Activated CD4-positive, alpha-beta T cell treated with anti-CD3 and anti-CD28 coated beads, Interleukin-2, amount 10 ng/mL, durations not matched to agents 7 days and 5 days (primary cell): Measurements from ENCODE around the gene METTL26. TPM values are rescaled to one million over a fixed set of nuclear protein-coding genes. Genes with fewer than 3 reads are reported as not detected.
A peak's percentile ranks its signal among the peaks of the same experiment; 100 is the strongest.

Experiments used
- CTCF ChIA-PET: fragments of 350-600 bp; sonication (Branson Sonifier 250); formaldehyde crosslinking; loops from one replicate; lab custom pipeline; 2021; ENCODE audit warnings: antibody characterized with exemption; lab: Charles Lee
- POLR2A ChIA-PET: fragments of 350-600 bp; sonication (Branson Sonifier 250); formaldehyde crosslinking; loops from one replicate; lab custom pipeline; 2021; ENCODE audit warnings: antibody characterized with exemption; lab: Charles Lee
- DNase-seq: peaks from one replicate; pipeline ENCODE4 v3.0.0-alpha.2; 2020
- H3K27ac Mint-ChIP-seq: one replicate; pipeline ENCODE4 v1.8.0; 2021; ENCODE audit warnings: mild to moderate bottlenecking, moderate library complexity, mixed read lengths
- H3K27me3 Mint-ChIP-seq: one replicate; pipeline ENCODE4 v1.8.0; 2021; ENCODE audit warnings: mixed read lengths
- H3K36me3 Mint-ChIP-seq: one replicate; pipeline ENCODE4 v1.8.0; 2021; ENCODE audit warnings: low read depth, mixed read lengths
- H3K4me1 Mint-ChIP-seq: one replicate; pipeline ENCODE4 v1.8.0; 2021; ENCODE audit warnings: mixed read lengths
- H3K4me3 Mint-ChIP-seq: one replicate; pipeline ENCODE4 v1.8.0; 2021; ENCODE audit warnings: mild to moderate bottlenecking, moderate library complexity, mixed read lengths
- H3K9me3 Mint-ChIP-seq: one replicate; pipeline ENCODE4 v1.8.0; 2021; ENCODE audit warnings: mixed read lengths
- total RNA-seq, 2 experiments: library from RNA; stranded (reverse); gene quantifications; one replicate each; pipeline ENCODE4 v1.2.3, GENCODE V29; 2021

METTL26 gene
- 10 to 100 TPM; 63.7 to 78.0 TPM for total RNA-seq

DNA sequence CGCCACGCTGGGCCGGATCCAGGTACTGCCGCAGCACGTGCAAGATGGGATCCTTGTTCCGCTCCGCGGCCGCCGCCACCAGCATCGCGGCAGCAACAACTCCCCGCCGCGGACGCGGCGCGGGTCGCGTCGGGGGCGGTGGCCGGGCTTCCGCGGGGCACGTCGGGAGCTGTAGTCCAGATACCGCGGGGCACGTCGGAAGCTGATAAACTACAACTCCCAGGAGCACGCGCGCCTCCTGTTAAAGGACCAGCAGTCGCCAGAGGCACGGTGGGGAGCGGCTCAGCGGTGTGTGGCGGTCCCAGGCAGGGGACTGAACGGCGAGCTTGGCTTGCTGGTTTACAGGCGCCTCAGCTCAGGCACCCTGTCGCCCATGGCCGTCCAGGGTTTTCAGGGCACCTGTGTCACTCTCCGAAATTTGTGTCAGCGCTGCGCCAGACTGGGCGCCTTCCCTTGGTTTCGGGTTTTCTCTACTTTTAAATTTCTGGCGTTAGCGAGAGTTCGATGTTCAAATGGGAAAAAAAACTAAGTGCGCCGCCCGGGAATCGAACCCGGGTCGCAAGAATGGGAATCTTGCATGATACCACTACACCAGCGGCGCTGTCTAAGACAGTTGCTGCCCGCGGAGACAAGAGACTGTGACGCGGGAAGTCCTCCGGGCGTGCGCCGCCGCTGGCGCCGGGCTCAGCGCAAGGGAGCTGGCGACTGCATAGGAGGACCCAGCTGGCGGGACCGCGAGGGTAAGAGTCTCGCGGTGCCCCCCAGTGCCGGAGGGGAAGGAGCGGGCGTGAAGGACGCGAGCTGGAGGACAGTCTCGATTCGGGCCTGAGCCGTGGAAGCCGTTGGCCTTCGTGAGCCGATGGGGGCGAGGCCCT is at the start of gene METTL26:
METTL26 (minus strand) TSS at position 100 of the 875 bp plus-strand sequence; CDS start at position 85, 15 bp downstream.
- ChIA-PET POLR2A (interaction anchor here (0.7 to 0.8 kb wide), 4 partner anchors 48 to 1070 kb away, joined by 3 to 5 read pairs (median 3); partner anchors contain the start of gene MAPK8IP3), CTCF (interaction anchor here (0.9 to 1.7 kb wide), 8 partner anchors 10 to 105 kb away, joined by 3 to 7 read pairs (median 4); partner anchors contain the start of genes CIAO3, RHBDL1 and WDR90)
- peak; percentile 95 for DNase-seq

DNA sequence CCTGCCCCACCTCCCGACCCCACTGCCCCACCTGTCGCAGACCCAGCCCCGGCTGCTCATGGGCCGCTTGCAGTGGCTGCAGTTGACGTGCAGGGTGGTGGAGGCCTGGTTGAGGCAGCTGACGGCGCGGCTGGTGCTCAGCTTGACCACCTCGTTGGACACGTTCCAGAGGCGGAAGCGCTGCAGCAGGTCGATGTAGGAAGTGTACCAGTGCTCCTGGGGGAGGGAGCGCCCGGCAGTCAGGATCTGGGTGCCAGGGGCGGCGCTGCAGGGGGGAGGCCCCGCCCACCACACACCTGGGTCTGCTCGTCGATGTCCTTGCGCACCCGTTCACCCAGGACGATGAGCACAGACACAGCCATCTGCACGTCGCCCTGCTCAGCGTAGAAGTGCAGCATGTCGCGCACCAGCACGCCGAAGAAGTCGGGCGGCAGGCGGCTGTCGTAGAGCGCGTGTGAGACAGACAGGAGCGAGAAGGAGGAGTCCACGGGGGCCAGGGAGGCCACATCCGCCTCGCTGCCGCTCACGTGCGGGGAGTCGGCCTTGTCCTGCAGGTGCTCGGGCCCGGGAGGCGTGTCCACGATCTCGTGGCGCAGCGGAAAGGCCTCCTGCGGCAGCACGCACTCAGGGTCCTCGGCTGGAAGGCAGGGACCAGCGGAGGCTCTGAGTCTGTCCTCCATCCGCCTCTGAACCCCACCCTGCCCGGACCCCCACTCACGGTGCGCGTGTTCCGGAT is 49.0 kb upstream of the METTL26 start:
- peaks cover 18% of the 10 kb centered on the region for H3K36me3 Mint-ChIP-seq
- no peak overlapping the region for H3K4me3 Mint-ChIP-seq
- POLR2A ChIA-PET, result interaction anchor here (0.6 kb wide), 1 partner anchor 154 kb away, joined by 3 read pairs; no protein-coding TSS in a partner anchor
- no peaks in the 10 kb centered on the region for H3K27me3 Mint-ChIP-seq
- no peaks in the 10 kb centered on the region for H3K9me3 Mint-ChIP-seq
- DNase-seq, result no peak
- H3K27ac Mint-ChIP-seq, result no peak overlapping the region
- H3K4me1 Mint-ChIP-seq, result peaks cover 49% of the 10 kb centered on the region
- CTCF ChIA-PET, result interaction anchor here (1.3 to 1.4 kb wide), 2 partner anchors 10 to 12 kb away, joined by 4 to 6 read pairs; no protein-coding TSS in a partner anchor

More for the DNA sequence above, at the start of gene METTL26:
- peaks cover 9% of the 10 kb centered on the region for H3K4me1 Mint-ChIP-seq
- peaks cover 4% of the 10 kb centered on the region for H3K27me3 Mint-ChIP-seq
- H3K36me3 Mint-ChIP-seq, result no peaks in the 10 kb centered on the region
- H3K9me3 Mint-ChIP-seq, result no peaks in the 10 kb centered on the region
- peak within 1 kb of the TSS; percentile 95 for H3K4me3 Mint-ChIP-seq
- H3K27ac Mint-ChIP-seq, result peak within 1 kb of the TSS; percentile 99

DNA sequence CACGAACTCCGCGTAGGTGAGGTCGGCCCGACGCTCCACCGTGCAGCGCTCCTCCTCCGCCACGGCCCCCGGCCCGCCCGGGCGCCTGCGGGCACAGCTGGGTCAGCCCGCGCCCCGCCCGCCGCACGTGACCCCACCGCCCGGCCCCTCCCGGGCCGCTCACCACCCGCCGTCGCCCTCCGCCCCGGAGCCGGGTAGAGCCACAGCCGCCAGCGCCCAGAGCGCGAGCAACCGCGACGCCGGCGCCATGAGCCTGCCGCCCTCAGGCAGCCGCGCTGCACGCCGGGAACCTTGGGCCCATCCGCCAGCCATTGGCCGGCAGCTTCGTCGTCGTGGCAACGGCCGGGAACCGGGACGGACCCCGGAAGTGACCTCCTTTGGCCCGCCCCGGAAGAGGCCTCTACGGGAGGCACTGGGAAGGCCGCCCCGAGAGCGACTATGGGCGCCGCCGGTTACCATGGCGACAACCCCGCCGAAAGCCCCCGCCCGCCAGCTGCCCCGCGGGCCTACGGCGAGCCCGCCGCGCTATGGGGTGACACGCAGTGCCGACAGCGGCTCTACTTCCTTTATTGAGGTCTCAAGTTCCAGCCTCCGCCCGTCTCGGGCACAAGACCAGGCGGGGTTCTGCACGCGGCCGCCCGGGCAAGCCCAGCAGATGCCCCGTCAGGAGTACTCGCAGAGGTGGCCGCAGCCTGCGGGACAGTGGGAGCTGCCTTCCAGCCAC is 48.1 kb upstream of the METTL26 start, which contains the start of gene JMJD8:
JMJD8 (minus strand) TSS at position 264 of the 724 bp plus-strand sequence; CDS start at position 249, 15 bp downstream.
- POLR2A ChIA-PET, result interaction anchor here (0.6 kb wide), 2 partner anchors 122 to 153 kb away, joined by 3 to 5 read pairs; no protein-coding TSS in a partner anchor
- Mint-ChIP-seq H3K27me3 (no peaks in the 10 kb centered on the region), H3K4me3 (peak within 1 kb of the TSS; percentile 75), H3K9me3 (no peaks in the 10 kb centered on the region), H3K4me1 (peaks cover 45% of the 10 kb centered on the region), H3K36me3 (peaks cover 18% of the 10 kb centered on the region), H3K27ac (peak within 1 kb of the TSS; percentile 69)
- CTCF ChIA-PET, result interaction anchor here (1.4 kb wide), 1 partner anchor 11 kb away, joined by 4 read pairs; no protein-coding TSS in a partner anchor
- peak; percentile 97 for DNase-seq

DNA sequence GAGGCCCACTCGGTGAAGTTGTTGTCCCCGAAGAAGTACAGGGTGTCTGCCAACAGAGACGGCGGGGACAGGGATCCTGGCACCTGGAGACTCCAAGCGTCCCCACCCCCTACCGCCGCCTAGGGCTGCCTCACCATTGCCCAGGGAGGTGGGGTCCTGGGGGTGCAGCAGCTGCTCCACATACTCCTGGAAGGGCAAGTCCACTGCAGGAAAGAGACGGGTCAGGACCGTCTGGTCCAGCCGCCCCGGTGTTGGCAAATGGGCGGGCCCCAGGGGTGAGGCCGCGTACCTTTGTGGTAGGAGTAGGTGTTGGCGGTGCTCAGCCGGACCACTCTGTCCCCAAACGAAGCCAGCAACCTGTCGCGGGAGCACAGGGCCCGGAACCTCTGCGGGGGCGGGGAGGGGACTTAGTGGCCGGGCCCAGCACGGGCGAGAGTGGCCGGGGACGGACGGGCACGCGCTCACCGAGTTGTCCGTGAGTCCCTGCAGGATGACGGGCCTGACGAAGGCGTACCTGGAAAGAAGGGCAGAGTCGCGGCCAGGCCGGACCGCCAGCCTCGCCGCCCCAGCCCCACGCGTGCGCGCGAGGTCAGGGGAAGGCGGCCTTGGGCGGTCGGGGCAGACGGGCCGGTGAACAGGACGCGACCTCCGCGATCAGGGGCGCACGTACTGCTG is 47.4 kb upstream of the METTL26 start:
- DNase-seq, result no peak
- ChIA-PET POLR2A (no interaction called here), CTCF (interaction anchor here (1.2 to 1.4 kb wide), 2 partner anchors 10 to 16 kb away, joined by 4 read pairs; partner anchors contain the start of gene RHOT2)
- Mint-ChIP-seq H3K9me3 (no peaks in the 10 kb centered on the region), H3K4me1 (peaks cover 41% of the 10 kb centered on the region), H3K27me3 (no peaks in the 10 kb centered on the region), H3K4me3 (peak overlapping the region; percentile 72), H3K27ac (peak overlapping the region; percentile 66), H3K36me3 (peaks cover 18% of the 10 kb centered on the region)

DNA sequence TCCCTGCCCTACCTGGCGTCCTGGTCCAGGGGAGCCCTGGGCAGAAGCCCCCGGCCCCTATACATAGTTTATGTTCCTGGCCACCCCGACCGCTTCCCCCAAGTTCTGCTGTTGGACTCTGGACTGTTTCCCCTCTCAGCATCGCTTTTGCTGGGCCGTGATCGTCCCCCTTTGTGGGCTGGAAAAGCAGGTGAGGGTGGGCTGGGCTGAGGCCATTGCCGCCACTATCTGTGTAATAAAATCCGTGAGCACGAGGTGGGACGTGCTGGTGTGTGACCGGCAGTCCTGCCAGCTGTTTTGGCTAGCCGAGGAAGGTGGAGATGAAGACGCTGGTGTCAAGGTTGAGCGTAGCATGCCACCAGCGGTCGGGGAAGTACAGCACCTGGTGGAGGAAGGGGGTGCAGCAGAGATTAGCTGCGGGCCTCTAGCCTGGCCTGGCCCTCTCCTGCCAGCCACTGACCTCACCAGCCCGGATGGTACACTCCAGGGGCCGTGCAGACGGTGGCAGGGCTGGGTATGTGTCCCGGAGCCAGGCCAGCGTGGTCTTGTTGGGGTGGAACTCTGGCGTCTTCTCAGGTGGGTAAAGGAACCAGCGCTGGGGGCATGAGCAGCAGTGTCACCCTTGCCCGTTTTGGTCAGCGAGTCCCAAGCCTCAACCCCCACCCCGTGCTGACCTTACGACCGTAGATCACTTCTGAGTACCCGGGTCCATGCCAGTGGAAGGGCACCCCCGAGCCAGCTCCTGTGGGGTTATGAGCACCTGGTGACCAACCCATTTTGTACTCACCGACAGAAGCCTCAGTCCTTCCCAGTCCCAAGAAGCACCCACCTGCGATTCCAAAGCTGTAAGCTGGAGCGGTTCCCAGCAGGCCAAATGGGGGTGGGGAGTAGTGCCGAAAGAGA is 46.6 kb upstream of the METTL26 start:
- CTCF ChIA-PET, result interaction anchor here (1.2 kb wide), 1 partner anchor 15 kb away, joined by 4 read pairs; the partner anchor contains the start of gene RHOT2

DNA sequence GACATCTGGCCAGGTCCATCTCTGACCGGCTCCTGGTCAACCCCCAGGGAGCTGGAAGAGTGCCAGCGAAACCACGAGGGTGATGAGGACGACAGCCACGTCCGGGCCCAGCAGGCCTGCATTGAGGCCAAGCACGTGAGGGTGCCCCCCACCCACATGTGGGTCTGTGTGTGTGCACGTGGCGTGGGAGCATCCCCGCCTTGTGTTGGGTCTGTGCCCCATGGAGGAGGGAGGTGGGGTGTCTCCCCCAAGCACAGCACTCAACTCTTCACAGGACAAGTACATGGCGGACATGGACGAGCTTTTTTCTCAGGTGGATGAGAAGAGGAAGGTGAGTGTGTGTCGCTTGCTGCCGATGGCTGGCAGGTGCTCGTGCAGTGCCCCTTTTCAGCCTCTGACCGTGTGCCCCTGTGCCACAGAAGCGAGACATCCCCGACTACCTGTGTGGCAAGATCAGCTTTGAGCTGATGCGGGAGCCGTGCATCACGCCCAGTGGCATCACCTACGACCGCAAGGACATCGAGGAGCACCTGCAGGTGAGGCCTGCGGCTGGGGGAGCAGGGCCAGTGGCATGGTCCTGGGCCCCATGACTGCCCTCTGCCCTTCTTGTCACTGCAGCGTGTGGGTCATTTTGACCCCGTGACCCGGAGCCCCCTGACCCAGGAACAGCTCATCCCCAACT is 45.8 kb upstream of the METTL26 start:
- Mint-ChIP-seq H3K27ac (peak overlapping the region; percentile 48), H3K4me3 (peak overlapping the region; percentile 72), H3K36me3 (peaks cover 18% of the 10 kb centered on the region), H3K9me3 (no peaks in the 10 kb centered on the region), H3K27me3 (no peaks in the 10 kb centered on the region), H3K4me1 (peaks cover 39% of the 10 kb centered on the region)
- DNase-seq, result no peak
- ChIA-PET CTCF (interaction anchor here (1.1 to 2.4 kb wide), 2 partner anchors 8 to 14 kb away, joined by 4 to 9 read pairs; partner anchors contain the start of genes RHOT2 and WDR24), POLR2A (no interaction called here)

More for the DNA sequence above, 46.6 kb upstream of the METTL26 start:
- Mint-ChIP-seq H3K36me3 (peaks cover 18% of the 10 kb centered on the region), H3K9me3 (no peaks in the 10 kb centered on the region), H3K27me3 (no peaks in the 10 kb centered on the region), H3K4me1 (peaks cover 41% of the 10 kb centered on the region), H3K4me3 (peak overlapping the region; percentile 72), H3K27ac (peak overlapping the region; percentile 66)
- POLR2A ChIA-PET, result no interaction called here
- DNase-seq, result no peak

DNA sequence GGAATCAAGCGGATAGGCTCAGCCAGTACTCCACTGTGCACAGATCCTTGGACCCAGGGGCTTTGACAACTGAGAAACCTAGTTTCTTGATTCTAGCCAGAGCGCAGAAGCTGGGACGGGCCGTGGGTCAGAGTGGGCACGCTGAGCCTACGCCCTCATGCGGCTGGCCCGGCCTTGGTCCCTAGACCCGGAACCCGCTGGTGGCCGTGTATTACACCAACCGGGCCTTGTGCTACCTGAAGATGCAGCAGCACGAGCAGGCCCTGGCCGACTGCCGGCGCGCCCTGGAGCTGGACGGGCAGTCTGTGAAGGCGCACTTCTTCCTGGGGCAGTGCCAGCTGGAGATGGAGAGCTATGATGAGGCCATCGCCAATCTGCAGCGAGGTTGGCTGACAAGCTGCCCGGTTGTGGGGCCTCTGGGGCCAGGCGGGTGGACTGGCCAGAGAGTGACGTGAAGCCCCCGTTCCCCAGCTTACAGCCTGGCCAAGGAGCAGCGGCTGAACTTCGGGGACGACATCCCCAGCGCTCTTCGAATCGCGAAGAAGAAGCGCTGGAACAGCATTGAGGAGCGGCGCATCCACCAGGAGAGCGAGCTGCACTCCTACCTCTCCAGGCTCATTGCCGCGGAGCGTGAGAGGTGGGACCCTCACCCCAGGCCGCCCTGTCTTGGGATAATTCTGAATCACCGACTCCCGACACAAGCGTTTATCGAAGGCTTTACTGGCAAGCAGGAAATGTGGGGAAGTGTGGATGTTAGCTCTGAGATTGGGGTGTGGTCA is 45.1 kb upstream of the METTL26 start:
- no peaks in the 10 kb centered on the region for H3K9me3 Mint-ChIP-seq
- ChIA-PET CTCF (interaction anchor here (0.5 to 2.9 kb wide), 5 partner anchors 9 to 62 kb away, joined by 3 to 9 read pairs (median 4); partner anchors contain the start of genes RHOT2 and WDR24), POLR2A (no interaction called here)
- peak overlapping the region; percentile 48 for H3K27ac Mint-ChIP-seq
- peaks cover 15% of the 10 kb centered on the region for H3K36me3 Mint-ChIP-seq
- no peak for DNase-seq
- H3K27me3 Mint-ChIP-seq, result no peaks in the 10 kb centered on the region
- H3K4me3 Mint-ChIP-seq, result peak overlapping the region; percentile 72
- peaks cover 40% of the 10 kb centered on the region for H3K4me1 Mint-ChIP-seq

DNA sequence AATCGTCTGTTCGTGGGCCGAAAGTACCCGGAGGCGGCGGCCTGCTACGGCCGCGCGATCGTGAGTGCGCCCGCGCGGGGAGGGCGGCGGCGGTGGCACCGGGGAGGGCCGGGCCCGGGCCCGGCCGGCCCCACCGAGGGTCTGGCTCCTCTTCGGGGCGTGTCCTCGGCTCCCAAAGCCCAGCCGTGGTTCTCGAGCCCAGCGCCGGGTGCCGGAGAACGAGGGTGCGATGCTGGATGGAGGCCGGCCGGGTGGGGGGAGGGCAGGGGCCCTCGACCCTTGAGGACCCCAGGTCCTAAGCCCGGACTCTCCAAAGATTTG is 44.5 kb upstream of the METTL26 start:
- Mint-ChIP-seq H3K36me3 (peaks cover 13% of the 10 kb centered on the region), H3K4me3 (peak overlapping the region; percentile 72), H3K4me1 (peaks cover 35% of the 10 kb centered on the region), H3K27me3 (no peaks in the 10 kb centered on the region), H3K9me3 (no peaks in the 10 kb centered on the region), H3K27ac (peak overlapping the region; percentile 9)
- POLR2A ChIA-PET, result interaction anchor here (0.7 kb wide), 1 partner anchor 127 kb away, joined by 4 read pairs; no protein-coding TSS in a partner anchor
- no peak for DNase-seq
- CTCF ChIA-PET, result interaction anchor here (0.5 to 2.9 kb wide), 6 partner anchors 9 to 63 kb away, joined by 3 to 9 read pairs (median 4); partner anchors contain the start of genes RHOT2 and WDR24

DNA sequence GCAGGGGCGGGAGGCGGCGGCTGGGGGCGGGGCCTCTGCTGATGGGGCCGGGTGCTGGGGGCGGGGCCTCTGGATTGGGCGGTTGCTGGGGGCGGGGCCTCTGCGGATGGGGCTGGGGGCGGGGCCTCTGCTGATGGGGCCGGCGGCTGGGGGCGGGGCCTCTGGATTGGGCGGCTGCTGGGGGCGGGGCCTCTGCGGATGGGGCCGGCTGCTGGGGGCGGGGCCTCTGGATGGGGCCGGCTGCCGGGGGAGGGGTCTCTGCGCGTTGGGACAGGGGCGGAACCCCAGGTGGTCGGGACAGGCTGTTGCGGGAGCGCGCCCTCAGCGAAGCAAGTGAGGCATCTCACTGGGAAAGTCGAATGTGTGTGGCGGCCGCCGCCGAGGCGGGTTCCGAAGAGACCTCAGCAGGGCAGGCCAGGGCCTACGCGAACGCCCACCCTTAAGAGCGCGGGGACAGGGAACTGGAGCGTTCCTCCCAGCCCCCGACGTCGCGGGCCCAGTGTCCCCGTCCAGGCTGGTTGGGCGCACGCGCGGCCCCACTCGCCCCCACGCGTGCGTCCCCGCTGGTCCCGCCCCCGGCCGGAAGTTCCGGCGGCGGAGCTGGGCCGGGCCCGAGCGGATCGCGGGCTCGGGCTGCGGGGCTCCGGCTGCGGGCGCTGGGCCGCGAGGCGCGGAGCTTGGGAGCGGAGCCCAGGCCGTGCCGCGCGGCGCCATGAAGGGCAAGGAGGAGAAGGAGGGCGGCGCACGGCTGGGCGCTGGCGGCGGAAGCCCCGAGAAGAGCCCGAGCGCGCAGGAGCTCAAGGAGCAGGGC is 43.9 kb upstream of the METTL26 start, which contains the start of gene STUB1:
STUB1 (plus strand) TSS at position 597 of the 811 bp plus-strand sequence; CDS start at position 713, 116 bp downstream.
- H3K4me3 Mint-ChIP-seq, result peak within 1 kb of the TSS; percentile 78
- H3K36me3 Mint-ChIP-seq, result peaks cover 13% of the 10 kb centered on the region
- CTCF ChIA-PET, result interaction anchor here (0.5 to 2.9 kb wide), 6 partner anchors 10 to 64 kb away, joined by 3 to 9 read pairs (median 4); partner anchors contain the start of gene RHOT2
- peak; percentile 87 for DNase-seq
- peaks cover 37% of the 10 kb centered on the region for H3K4me1 Mint-ChIP-seq
- peaks cover 3% of the 10 kb centered on the region for H3K27me3 Mint-ChIP-seq
- POLR2A ChIA-PET, result interaction anchor here (0.7 to 1.1 kb wide), 2 partner anchors 12 to 127 kb away, joined by 3 to 4 read pairs; partner anchors contain the start of gene RHOT2
- peak within 1 kb of the TSS; percentile 85 for H3K27ac Mint-ChIP-seq
- H3K9me3 Mint-ChIP-seq, result no peaks in the 10 kb centered on the region
